HUES64 (cell line): ENCODE results near the gene HLA-DRB1.
"Not testable (repeated sequence)": the region's sequence is repeated elsewhere in the genome, so short reads cannot be mapped to it uniquely, and the experiment has no call there.

Source experiments
- H3K27ac ChIP-seq: 2 replicates; pipeline ENCODE4 v1.7.0; 2013; ENCODE audit warnings: low read depth, low read length, inconsistent platforms
- H3K27me3 ChIP-seq: 2 replicates; pipeline ENCODE4 v1.6.1; 2013; ENCODE audit warnings: mild to moderate bottlenecking, low read length; ENCODE audit not compliant: insufficient read depth
- H3K36me3 ChIP-seq: 2 replicates; pipeline ENCODE4 v1.6.1; 2013; ENCODE audit warnings: mild to moderate bottlenecking, low read length; ENCODE audit not compliant: insufficient read depth
- H3K4me1 ChIP-seq: 2 replicates; pipeline ENCODE4 v1.6.1; 2013; ENCODE audit warnings: mild to moderate bottlenecking, low read length, moderate library complexity; ENCODE audit not compliant: insufficient read depth
- H3K4me3 ChIP-seq: 2 replicates; pipeline ENCODE4 v1.5.1; 2013; ENCODE audit warnings: mild to moderate bottlenecking, low read length, moderate library complexity
- H3K9ac ChIP-seq: 2 replicates; pipeline ENCODE4 v1.6.1; 2013; ENCODE audit warnings: mild to moderate bottlenecking, low read depth, low read length
- H3K9me3 ChIP-seq: 2 replicates; pipeline ENCODE4 v1.6.1; 2013; ENCODE audit warnings: low read depth, low read length; ENCODE audit not compliant: insufficient read depth
- WGBS: fragments of 150-250, 120-280 bp; methylation state at CpG from one replicate; pipeline ENCODE4 v1.1.7; 2013; ENCODE audit warnings: missing lambda C conversion rate; 5-methylcytosine and 5-hydroxymethylcytosine counted together

Gene HLA-DRB1

DNA sequence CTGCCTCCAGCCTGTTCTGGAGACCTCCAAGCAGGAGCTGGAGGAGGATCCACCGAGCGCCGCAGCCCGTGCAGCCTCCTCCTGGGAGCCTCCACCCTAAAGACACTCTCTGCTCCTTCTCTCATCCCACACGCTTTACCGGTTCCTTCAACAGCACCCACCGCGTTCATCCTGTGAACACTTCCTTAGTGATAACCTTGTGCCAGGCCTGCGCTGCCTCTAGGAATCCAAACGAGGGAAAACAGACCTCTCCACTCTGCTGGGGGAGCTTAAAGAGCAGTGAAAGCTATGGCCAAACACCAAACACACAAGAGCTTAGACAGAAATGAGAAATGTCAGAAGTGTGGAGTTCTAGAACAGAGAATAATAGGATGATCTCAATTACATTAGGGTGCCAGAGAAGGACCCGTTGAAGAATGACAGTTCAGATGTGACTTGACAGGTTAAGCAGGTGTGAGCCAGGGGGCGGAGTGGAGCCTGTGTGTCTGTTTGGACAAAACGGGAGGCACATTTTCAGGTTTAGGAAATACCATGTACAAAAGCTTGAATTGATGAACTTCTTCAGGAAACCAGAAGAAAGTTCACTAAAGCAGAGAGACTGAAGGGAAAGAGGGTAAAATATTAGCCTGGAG, 31.1 kb downstream of the HLA-DRB1 start:
- 74% methylated on average over 13 of the region's 13 CpGs for WGBS
- Histone ChIP-seq H3K36me3 (no peaks in the 10 kb centered on the region), H3K4me1 (no peaks in the 10 kb centered on the region), H3K4me3 (no peak overlapping the region), H3K27me3 (no peaks in the 10 kb centered on the region), H3K9me3 (no peaks in the 10 kb centered on the region), H3K9ac (no peak overlapping the region), H3K27ac (no peak overlapping the region)

DNA sequence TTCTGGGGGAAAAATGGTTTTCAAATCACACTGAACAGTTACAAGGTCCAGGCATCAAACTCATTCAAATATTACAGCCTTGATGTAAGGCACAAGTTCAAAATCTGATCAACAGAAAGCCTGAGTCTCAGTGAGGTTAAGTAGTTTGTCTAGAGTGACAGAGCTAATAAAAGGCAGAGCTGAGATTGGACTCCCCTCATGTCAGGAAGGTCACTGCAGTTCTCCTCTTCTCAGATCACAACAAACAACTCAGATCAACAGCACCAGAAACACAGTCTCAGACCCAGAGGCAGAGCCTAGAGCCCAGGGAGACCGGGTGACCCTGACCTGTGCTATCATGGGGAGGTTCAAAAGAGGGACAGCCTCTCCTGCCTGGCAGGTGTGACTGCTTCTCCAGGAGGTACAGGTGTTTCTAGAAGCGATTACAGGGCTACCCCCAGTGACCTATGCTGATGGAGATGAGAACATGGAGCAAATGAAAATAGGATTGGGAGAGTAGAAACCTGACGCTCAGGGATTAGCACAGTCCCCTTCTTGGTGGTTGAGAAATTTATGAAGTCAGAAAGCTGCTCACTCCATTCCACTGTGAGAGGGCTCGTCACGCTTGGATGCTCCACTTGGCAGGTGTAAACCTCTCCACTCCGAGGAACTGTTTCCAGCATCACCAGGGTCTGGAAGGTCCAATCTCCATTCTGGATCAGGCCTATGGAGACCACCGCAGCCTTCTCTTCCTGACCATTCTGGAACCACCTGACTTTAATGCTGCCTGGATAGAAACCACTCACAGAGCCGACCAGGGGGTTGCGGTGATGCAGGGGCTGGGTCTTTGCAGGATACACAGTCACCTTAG, 35.3 kb downstream of the HLA-DRB1 start:
- H3K36me3 ChIP-seq = no peaks in the 10 kb centered on the region
- WGBS = 81% methylated on average over 9 of the region's 9 CpGs
- H3K4me1 ChIP-seq = no peaks in the 10 kb centered on the region
- no peaks in the 10 kb centered on the region for H3K27me3 ChIP-seq
- no peak overlapping the region for H3K9ac ChIP-seq
- H3K9me3 ChIP-seq = no peaks in the 10 kb centered on the region
- no peak overlapping the region for H3K4me3 ChIP-seq
- H3K27ac ChIP-seq = no peak overlapping the region

DNA sequence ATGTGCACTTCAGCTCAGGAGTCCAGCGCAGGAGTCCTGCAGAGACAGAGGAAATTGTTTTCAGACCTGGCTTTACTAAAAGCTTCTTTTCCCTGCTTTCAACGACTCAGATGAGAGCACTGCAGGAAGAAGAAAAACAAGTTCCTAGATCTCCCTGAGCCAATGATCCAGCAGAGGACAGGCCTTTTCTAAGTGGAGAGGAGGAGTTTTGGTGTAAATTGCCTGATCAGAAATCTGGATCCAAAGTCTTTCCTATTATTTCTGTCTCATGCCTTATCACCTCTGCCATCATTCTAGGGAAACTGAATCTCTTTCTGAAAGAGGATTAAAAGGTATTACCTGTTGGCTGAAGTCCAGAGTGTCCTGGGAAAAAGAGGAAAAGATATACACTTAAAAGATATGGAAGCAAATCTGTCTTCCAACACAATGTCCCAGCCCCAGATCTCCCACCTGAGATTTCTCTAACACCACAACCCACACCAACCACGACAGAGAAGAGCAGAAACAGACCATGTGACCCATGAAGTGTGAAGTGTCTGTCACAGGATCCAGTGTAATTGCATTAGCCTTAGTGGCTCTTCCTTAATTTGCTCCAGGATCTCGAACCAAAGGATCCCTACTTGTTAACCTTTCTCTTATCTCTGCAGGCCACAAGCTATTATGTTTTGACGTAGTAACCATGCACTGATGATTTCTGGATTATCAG, 36.5 kb downstream of the HLA-DRB1 start:
- H3K4me1 ChIP-seq = no peaks in the 10 kb centered on the region
- H3K9me3 ChIP-seq = no peaks in the 10 kb centered on the region
- WGBS = 62% methylated on average over 5 of the region's 5 CpGs
- no peak overlapping the region for H3K4me3 ChIP-seq
- H3K27ac ChIP-seq = no peak overlapping the region
- no peaks in the 10 kb centered on the region for H3K36me3 ChIP-seq
- no peak overlapping the region for H3K9ac ChIP-seq
- H3K27me3 ChIP-seq = no peaks in the 10 kb centered on the region

DNA sequence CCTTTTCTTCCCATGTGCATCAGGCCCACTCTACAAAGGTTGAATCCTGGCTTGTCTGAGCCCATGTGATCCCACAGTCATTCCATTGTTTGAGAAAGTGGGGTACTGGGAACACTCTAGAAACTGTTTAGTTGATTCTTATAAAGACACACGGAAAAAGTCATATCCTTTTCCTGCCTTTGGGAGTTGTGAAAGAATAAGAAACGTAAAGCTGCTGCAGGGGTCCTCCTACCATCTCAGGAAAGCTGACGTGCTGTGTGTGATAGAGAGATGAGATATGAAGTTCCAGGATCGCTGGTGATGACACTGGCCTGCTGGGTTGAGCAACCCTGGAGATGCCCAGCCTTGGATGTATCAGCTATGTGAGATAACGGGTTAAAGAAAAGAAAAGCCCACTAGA, 38.2 kb downstream of the HLA-DRB1 start:
- no peak overlapping the region for H3K4me3 ChIP-seq
- WGBS = 79% methylated on average over 5 of the region's 5 CpGs
- H3K27ac ChIP-seq = no peak overlapping the region
- no peaks in the 10 kb centered on the region for H3K27me3 ChIP-seq
- no peaks in the 10 kb centered on the region for H3K4me1 ChIP-seq
- H3K9me3 ChIP-seq = 0 out of 2 replicates have a peak, but pooled peaks cover 2% of the 10 kb centered on the region
- no peaks in the 10 kb centered on the region for H3K36me3 ChIP-seq
- H3K9ac ChIP-seq = no peak overlapping the region

GRCh38 chr6:32539839-32540238, 49.8 kb downstream of the HLA-DRB1 start:
- Histone ChIP-seq H3K36me3 (no peaks in the 10 kb centered on the region), H3K4me3 (no peak overlapping the region), H3K9me3 (peaks cover 14% of the 10 kb centered on the region), H3K27me3 (no peaks in the 10 kb centered on the region), H3K4me1 (no peaks in the 10 kb centered on the region), H3K27ac (no peak overlapping the region), H3K9ac (no peak overlapping the region)
- WGBS = 98% methylated on average over 5 of the region's 5 CpGs

GRCh38 chr6:32530431-32530793, 59.2 kb downstream of the HLA-DRB1 start:
- not testable (repeated sequence) for H3K36me3 ChIP-seq, H3K27me3 ChIP-seq, H3K27ac ChIP-seq, H3K4me1 ChIP-seq, H3K4me3 ChIP-seq, H3K9ac ChIP-seq, H3K9me3 ChIP-seq
- WGBS = 39% methylated on average over 3 of the region's 3 CpGs

DNA sequence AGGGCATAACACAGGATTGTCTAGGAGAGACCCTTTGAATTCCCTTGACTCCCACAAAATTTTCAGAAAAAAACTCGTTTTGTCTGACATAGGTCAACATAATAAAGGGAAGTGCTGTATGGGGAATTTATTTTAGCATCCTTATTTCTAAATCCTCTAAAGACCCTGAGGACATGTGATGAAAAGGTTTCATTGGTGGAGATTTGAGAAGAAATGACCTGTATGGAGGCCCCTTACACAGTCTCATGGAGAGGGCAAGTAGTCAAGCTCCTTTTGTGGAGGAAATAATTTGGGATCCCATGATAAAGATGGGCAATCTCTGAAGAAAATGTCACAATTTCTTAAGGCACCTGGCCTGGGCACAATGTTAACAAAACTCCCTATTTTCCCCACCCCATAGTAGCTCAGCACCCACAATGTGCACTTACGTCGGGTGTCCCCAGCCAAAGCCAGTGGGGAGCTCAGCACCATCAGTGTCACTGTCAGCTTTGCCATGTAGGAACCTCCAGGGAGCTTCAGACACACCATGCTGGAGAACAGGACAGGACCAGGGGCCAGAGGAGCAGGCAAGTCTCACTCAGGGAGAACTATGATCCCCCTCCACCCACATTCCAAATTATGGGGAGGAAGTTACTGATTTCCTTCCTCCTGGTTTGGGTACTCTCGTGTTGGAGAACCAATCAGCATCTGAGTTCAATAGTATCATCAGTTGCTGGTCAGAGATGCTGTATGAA, 59.8 kb downstream of the HLA-DRB1 start, which contains the start of gene HLA-DRB5:
TSS of gene HLA-DRB5 (minus strand) at position 591 of the 734 bp plus-strand sequence. CDS start at position 528, 63 bp downstream.
- H3K4me1 ChIP-seq = no peaks in the 10 kb centered on the region
- H3K27me3 ChIP-seq = no peaks in the 10 kb centered on the region
- no peak within 1 kb of the TSS for H3K4me3 ChIP-seq
- no peaks in the 10 kb centered on the region for H3K36me3 ChIP-seq
- H3K9me3 ChIP-seq = peaks cover 5% of the 10 kb centered on the region; the same call in 1 of the 2 replicates
- 92% methylated on average over 2 of the region's 4 CpGs for WGBS
- no peak within 1 kb of the TSS for H3K9ac ChIP-seq
- no peak within 1 kb of the TSS for H3K27ac ChIP-seq
